ENCODE data around the gene VASP. TPM values are rescaled to one million over a fixed set of nuclear protein-coding genes. Genes with fewer than 3 reads are reported as not detected.

Gene VASP
- total and polyA plus RNA-seq, 9 of the 15 experiments (the other 6 are each of a cell fraction or from before 2014, with no cell fraction given), result 16.7 to 261 (median 112) TPM

GRCh38 chr19:45505996-45506245 lies 1.4 kb upstream of the VASP start (continued):
- peak in 1 of 3 experiments; percentile 10; a peak in 1 of 6 replicates for TF ChIP-seq ZBTB11 (CRISPR knock-in tag; IDR thresholded peaks at IDR 0.05)

GRCh38 chr19:45506246-45506988 lies 862 bp upstream of the VASP start:
- Histone ChIP-seq H4K20me1 (replicated peaks; ENCODE audit: control insufficient read depth, insufficient read depth, low read length) (no peaks in the 10 kb centered on the region), H3K4me2 (ENCODE audit: insufficient read depth, low read length) (peak overlapping the region; percentile 97), H3K4me3 (peak overlapping the region; percentile 99), H3K27me3 (ENCODE audit: control insufficient read depth in 2 of 2, insufficient read depth in 2 of 2, low read length in 2 of 2) (no peaks in the 10 kb centered on the region), H3K9ac (ENCODE audit: insufficient read depth in 1 of 2, low read depth in 2 of 2, low read length in 2 of 2) (peak overlapping the region; percentile 95 to 97), H3K27ac (ENCODE audit: extremely low read depth, low read depth, low read length) (peak overlapping the region; percentile 98), H3K9me1 (ENCODE audit: control insufficient read depth, insufficient read depth, low read length) (no peaks in the 10 kb centered on the region), H2AFZ (ENCODE audit: low read depth, low read length) (peak overlapping the region; percentile 91), H3K9me3 (replicated peaks; ENCODE audit: control insufficient read depth, insufficient read depth, low read depth, low read length) (no peaks in the 10 kb centered on the region), H3K36me3 (ENCODE audit: control insufficient read depth, insufficient read depth, low read length) (peaks cover 22% of the 10 kb centered on the region; the same call in 2 of the 3 replicates), H3K4me1 (replicated peaks in 1 of 2; ENCODE audit: control insufficient read depth in 2 of 2, insufficient read depth in 2 of 2, low read length in 2 of 2) (peaks cover 34 to 51% of the 10 kb centered on the region in 2 experiments), H3K79me2 (ENCODE audit: control insufficient read depth, insufficient read depth, low read length) (peaks cover 51% of the 10 kb centered on the region)
- peak; percentile 89 to 98 (median 91) for DNase-seq (ENCODE audit: extremely low read depth in 1 of 4, low spot score in 3 of 4)
- POLR2A ChIA-PET, result interaction anchor here (0.7 to 2.3 kb wide), 2 partner anchors 10 to 69 kb away, joined by 3 to 5 read pairs; no protein-coding TSS in a partner anchor
- in situ Hi-C loops (cut with MboI) (no loop called here), intact Hi-C loops (cut with micrococcal nuclease) (loop anchor here (1.0 to 5.0 kb wide), 2 partner anchors 52 to 136 kb away; no protein-coding TSS in a partner anchor)
- CTCF ChIA-PET (ENCODE audit: low intra/inter-chr PET ratio), result no interaction called here
- ATAC-seq, result peak; percentile 81
- no TSS peak for BruUV-seq (replicated peaks)
- peak; percentile 85 for FAIRE-seq
- WGBS (ENCODE audit: insufficient coverage, low coverage, missing lambda C conversion rate), result under 1% methylated on average over 32 of the region's 47 CpGs
- TF ChIP-seq FOXP1 (CRISPR knock-in tag; IDR thresholded peaks at IDR 0.05) (peak; percentile 69; the same call in 1 of the 2 replicates), MBD2 (IDR thresholded peaks at IDR 0.05; ENCODE audit: borderline replicate concordance, low read depth) (peak; percentile 73), NCOA6 (IDR thresholded peaks at IDR 0.05) (no peak), CHD4 (IDR thresholded peaks at IDR 0.05; ENCODE audit: insufficient read depth, insufficient replicate concordance, low read depth, low read length, poor library complexity, severe bottlenecking) (no peak), THAP7 (CRISPR knock-in tag; IDR thresholded peaks at IDR 0.05) (no peak), CUX1 (CRISPR knock-in tag; IDR thresholded peaks at IDR 0.05) (peak; percentile 15; the same call in 1 of the 2 replicates), ZKSCAN1 (IDR thresholded peaks at IDR 0.05; ENCODE audit: low read depth, low read length) (no peak; the same call in 1 of the 2 replicates)

Measured in K562 (cell line).